GM19351 (cell line): ENCODE results near the gene SUPT6H.

Source experiments
- ATAC-seq: cut with Tn5 transposase; IDR thresholded peaks from one replicate; pipeline ENCODE4 v1.9.1; 2021; ENCODE audit warnings: mild to moderate bottlenecking, moderate library complexity; ENCODE audit not compliant: unreplicated experiment

The SUPT6H gene

GRCh38 chr17:28748852-28749515 is 87.0 kb downstream of the SUPT6H start:
- no peak for ATAC-seq

- no peak for ATAC-seq
Measured at GRCh38 chr17:28749516-28750177, 87.6 kb downstream of the SUPT6H start.

- ATAC-seq, result peak; percentile 73
Measured at GRCh38 chr17:28750178-28751047, 88.4 kb downstream of the SUPT6H start.

GRCh38 chr17:28751600-28752366 is 89.8 kb downstream of the SUPT6H start:
- no peak for ATAC-seq
